GM19238 (cell line): Measurements from ENCODE around the gene PGM5.

Source experiments
- DNase-seq: peaks from one replicate; pipeline ENCODE4 v3.0.0; 2011; ENCODE audit warnings: low spot score; ENCODE audit not compliant: insufficient read length

Gene PGM5

DNA sequence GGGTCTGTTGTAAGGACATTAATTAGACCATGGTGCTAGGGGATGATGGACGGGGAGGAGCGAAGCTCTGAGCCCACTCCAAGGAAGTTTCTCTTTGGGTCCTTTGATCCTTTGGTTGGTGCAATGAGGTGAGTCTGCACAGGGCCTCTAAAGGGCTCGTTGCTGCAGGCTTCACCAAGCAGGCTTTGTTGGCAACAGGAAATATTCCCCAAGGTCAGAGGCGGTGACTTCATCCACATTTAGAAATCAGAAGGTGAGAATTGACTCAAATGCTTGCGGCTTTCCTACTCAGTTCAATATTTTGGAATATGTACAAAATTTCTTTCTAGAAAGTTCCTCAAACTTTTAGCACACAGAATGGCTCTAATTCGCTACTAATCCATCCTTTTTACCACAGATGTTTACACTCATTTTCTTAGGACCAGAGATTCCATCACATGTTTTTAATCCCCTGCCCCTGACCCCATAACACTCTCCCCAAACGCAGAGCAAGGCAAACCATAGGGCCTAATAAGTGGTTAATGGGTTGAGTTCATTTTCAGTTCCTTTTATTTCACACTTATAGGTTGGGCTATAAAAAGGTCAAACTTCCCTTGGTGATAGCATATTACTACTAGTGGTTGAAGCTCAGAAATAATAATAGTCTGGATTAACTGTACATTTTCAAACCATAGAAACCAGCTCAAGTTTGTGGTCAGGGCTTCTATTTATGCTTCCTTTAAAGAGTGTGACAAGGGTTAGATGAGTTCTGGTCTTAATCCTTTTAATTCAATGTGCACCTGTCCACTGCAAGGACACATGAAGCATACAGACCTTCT is 221.6 kb downstream of the PGM5 start:
- DNase-seq = no peak
